Epithelial cell of proximal tubule (primary cell): ENCODE data around the gene LRRK1. TPM values are rescaled to one million over a fixed set of nuclear protein-coding genes. Genes with fewer than 3 reads are reported as not detected.
A peak's percentile ranks its signal among the peaks of the same experiment; 100 is the strongest.

Source experiments
- DNase-seq: peaks from one replicate; pipeline ENCODE4 v3.0.0-alpha.2; 2011; ENCODE audit warnings: low read depth
- H3K4me3 ChIP-seq: 2 replicates; pipeline ENCODE4 v1.5.1; 2011; ENCODE audit warnings: low read depth, mild to moderate bottlenecking, low read length
- total RNA-seq: library from RNA; depleted of rRNA; stranded (reverse); fragments of >200 nt; gene quantifications from 2 replicates; pipeline ENCODE4 v1.2.3, GENCODE V29; 2015
- TF ChIP-seq, protein P1 (sequence below): conservative IDR thresholded peaks from 2 replicates; pipeline ENCODE4 v1.5.1; 2012; ENCODE audit warnings: low read depth, mild to moderate bottlenecking, low read length

Gene LRRK1
- total RNA-seq, 1 donor from 2014 or later, result 8.1 TPM

DNA sequence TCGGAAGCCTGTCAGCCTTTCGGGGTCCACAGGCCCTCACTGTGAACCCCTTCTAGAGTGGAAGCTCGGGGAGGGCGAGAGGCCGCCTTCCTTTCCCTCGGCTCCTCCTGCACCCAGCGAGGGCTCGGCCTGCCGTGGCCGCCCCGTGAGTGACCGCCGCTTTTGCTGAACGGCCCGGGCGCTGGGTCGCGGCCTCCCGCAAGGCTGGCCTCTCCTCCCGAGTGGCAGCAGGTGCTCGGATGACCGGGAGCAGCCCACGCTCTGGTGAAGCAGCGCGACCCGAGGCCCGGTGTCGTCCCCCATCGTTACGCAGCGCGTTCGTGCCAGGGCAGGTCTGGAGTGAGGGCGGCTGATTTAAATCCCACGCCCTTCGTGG, 53.8 kb downstream of the LRRK1 start:
- TF ChIP-seq, protein P1, sequence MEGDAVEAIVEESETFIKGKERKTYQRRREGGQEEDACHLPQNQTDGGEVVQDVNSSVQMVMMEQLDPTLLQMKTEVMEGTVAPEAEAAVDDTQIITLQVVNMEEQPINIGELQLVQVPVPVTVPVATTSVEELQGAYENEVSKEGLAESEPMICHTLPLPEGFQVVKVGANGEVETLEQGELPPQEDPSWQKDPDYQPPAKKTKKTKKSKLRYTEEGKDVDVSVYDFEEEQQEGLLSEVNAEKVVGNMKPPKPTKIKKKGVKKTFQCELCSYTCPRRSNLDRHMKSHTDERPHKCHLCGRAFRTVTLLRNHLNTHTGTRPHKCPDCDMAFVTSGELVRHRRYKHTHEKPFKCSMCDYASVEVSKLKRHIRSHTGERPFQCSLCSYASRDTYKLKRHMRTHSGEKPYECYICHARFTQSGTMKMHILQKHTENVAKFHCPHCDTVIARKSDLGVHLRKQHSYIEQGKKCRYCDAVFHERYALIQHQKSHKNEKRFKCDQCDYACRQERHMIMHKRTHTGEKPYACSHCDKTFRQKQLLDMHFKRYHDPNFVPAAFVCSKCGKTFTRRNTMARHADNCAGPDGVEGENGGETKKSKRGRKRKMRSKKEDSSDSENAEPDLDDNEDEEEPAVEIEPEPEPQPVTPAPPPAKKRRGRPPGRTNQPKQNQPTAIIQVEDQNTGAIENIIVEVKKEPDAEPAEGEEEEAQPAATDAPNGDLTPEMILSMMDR, result no peak
- no peak for DNase-seq
- peak overlapping the region; percentile 58 for H3K4me3 ChIP-seq

DNA sequence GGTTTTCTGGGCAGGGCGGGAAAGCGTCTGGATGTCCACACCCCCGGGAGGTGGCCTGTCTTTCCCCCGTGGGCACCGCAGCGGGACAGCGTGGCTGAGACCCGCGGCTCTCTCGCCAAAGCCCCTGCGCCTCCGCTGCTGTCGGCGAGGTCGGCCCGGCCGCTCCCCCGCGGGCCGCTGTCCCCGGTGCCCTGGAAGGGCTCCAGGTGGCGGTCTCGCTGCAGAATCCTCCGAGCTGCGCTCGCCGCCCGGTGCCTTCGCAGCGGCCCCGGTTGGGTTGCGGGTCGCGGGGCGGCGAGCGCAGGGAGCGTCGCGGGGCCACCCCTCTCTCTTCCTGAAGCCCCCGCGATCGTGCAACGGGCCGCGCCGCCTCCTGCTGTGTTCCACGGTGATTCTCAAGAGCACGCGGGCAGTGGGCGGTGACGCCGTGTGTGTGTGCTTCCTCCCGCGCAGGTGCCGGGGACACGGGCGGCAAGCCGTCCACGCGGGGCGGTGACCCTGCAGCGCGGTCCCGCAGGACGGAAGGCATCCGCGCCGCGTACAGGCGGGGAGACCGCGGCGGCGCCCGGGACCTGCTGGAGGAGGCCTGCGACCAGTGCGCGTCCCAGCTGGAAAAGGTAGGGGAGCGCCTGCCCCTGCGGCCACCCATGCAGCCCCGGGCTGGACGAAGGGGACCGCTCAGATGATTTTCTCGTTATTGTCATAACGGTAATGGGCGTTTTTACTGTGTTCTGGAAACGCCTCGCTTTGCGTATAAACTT, 54.4 kb downstream of the LRRK1 start:
- TF ChIP-seq, protein P1, result no peak
- DNase-seq, result no peak
- peak overlapping the region; percentile 58 for H3K4me3 ChIP-seq

DNA sequence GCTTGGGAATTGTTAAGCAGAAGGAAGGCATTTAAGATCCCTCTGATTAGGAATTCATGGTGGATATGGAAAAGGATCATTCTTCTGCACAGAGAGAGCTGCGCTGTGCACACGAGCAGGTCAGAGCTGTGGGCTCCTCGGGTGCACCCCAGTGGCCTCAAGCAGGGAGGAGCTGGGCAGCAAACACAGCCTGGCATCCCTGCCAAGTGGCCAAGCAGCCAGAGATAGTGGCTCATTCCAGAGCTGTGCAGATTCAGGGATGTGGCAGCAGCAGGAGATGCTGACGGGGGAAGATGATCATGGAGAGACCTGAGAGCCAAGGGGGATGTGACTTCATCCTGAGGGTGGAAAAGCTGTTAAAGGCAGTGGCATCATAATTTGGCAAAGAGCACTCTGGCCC, 55.9 kb downstream of the LRRK1 start:
- TF ChIP-seq, protein P1, result no peak
- no peak overlapping the region for H3K4me3 ChIP-seq
- DNase-seq, result no peak

DNA sequence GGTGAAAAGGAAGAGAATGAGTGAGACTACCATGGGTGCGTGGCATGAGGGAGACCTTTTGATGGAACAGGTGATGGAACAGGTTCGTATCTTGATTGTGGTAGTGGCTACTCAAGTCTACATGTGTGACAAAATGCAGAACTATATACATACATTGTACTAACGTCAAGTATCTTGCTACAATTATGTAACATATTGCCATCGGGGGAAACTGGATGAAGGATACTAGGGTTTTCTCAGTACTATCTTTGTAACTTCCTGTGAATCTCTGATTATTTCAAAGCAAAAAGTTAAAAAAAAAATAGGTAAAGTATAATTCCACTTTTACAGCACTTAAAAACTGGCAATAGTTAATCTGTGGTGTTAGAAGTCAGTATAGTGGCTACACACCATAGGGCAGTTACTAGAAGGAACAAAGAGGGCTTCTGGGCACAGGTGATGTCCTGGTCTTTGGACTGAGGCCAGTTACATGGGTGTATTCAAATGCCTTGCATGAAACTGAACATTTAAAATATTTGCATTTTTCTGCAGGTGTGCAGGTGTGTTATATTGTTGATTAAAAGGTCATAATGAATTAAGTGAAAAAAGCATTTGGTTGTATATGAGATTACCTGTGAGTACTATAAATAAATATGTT, 61.4 kb downstream of the LRRK1 start:
- no peak for DNase-seq
- H3K4me3 ChIP-seq, result no peak overlapping the region
- TF ChIP-seq, protein P1, result no peak

DNA sequence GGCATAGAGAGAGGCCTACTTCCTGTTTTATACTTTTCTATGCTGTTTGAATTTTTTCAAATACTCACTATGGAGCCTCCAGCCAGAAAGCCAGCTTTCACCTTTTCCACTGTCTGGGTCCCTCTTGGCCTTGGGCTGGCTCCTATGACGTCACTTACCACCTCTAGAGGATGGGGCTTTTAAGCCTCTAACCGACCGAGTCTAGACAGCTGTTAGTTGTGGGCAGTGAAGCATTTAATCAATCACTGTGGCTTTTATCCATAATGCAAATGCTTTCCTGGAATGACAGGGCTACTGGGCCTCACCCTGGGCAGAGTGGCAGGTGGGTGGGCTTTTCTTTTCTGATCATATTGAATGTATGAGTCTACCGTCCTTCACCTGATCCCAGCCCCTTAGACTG, 61.9 kb downstream of the LRRK1 start:
- no peak overlapping the region for H3K4me3 ChIP-seq
- TF ChIP-seq, protein P1, result no peak
- no peak for DNase-seq

DNA sequence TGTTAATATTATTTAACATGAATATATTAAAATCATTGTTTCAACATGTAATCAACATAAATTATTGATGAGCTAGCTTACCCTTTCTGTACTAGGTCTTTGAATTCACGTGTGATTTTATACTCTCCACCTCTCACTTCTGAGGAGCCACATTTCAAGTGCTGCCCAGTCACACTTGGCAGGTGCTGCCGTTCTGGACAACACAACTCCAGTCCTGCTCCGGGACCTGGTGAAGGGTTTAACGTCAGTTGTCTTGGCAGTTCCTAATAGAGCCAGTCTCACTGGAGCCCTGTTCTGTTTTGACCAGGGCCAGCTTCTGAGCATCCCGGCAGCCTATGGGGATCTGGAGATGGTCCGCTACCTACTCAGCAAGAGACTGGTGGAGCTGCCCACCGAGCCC, 64.1 kb downstream of the LRRK1 start:
- DNase-seq, result no peak
- TF ChIP-seq, protein P1, result no peak

DNA sequence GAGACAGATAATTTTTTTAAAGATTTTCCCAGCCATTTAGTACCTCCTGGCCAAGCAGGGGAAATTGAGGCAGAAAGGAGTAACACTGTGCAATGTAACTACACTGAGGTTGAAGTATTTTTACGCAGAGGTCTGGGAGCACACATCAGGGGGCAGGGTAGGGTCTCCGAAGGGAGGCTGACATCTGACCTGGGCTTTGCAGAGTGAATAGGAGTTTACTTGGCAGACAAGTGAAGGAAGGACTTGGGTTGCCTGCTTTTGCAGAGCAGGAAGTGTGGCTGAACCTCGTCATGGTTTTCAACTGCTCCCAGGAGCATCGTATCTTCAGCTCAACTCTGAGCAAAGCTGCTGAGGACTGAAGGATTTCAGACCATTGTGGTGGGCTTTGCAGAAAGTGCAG, 66.2 kb downstream of the LRRK1 start:
- TF ChIP-seq, protein P1, result no peak

More for the DNA sequence above, 64.1 kb downstream of the LRRK1 start:
- H3K4me3 ChIP-seq, result no peak overlapping the region

More for the DNA sequence above, 66.2 kb downstream of the LRRK1 start:
- no peak for DNase-seq
- no peak overlapping the region for H3K4me3 ChIP-seq
